NCI-H345 treated with DMSO at 0.1 percent for 48 hours (cell line): ENCODE data around the gene ADCY4.

Experiments used
- DNase-seq: peaks from one replicate; lab custom pipeline; 2025; ENCODE audit not compliant: unreplicated experiment; lab: John Stamatoyannopoulos, UW

ADCY4 gene

DNA sequence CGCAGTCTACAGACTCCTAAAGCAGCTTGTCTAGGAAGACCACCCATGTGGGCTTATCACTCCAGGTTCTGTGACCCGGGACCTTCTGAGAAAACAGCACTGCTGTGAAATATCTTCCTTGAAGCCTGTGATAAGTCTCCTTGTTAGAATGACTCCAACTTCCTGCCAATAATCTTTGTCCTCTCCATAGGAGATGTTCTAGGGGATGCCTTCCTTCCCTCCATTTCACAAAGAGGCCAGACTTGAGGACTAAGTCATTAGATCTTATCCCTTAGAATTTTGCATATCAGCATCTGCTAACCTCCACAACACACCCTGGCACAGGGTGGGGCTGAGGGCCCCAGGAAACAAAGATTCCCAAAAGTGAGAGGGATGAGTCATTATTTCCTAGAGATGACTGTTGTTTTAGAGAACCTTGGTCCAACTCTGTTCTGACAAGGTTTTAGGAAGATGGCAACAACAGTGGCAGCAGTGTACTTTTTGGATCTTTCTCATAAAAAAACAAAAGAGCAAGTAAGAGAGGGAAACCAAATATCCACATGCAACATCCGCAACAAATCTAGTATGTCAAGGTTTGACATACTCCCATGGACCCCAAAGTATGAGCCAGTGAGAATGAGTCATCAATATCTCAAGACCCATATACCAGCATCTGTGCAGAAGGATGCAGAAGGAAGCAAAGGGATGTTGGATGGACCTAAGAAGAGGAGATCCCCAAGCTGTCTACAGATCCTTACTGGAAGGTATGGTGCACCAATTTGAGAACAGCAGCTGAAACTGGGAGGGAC, 17.5 kb downstream of the ADCY4 start:
- no peak for DNase-seq

DNA sequence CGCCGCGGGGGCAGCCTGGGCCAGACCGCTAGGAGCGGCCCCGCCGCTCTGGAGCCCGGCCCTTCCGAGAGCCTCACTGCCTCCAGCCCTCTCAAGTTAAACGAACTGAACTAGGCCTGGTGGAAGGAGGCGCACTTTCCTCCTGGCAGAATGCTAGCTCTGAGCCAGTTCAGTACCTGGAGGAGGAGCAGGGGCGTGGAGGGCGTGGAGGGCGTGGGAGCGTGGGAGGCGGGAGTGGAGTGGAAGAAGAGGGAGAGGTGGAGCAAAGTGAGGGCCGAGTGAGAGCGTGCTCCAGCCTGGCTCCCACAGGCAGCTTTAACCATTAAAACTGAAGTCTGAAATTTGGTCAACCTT, 18.3 kb downstream of the ADCY4 start:
- no peak for DNase-seq

DNA sequence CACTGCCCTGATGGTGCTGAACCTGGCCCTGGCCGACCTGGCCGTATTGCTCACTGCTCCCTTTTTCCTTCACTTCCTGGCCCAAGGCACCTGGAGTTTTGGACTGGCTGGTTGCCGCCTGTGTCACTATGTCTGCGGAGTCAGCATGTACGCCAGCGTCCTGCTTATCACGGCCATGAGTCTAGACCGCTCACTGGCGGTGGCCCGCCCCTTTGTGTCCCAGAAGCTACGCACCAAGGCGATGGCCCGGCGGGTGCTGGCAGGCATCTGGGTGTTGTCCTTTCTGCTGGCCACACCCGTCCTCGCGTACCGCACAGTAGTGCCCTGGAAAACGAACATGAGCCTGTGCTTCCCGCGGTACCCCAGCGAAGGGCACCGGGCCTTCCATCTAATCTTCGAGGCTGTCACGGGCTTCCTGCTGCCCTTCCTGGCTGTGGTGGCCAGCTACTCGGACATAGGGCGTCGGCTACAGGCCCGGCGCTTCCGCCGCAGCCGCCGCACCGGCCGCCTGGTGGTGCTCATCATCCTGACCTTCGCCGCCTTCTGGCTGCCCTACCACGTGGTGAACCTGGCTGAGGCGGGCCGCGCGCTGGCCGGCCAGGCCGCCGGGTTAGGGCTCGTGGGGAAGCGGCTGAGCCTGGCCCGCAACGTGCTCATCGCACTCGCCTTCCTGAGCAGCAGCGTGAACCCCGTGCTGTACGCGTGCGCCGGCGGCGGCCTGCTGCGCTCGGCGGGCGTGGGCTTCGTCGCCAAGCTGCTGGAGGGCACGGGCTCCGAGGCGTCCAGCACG, 18.9 kb downstream of the ADCY4 start:
- DNase-seq = no peak

DNA sequence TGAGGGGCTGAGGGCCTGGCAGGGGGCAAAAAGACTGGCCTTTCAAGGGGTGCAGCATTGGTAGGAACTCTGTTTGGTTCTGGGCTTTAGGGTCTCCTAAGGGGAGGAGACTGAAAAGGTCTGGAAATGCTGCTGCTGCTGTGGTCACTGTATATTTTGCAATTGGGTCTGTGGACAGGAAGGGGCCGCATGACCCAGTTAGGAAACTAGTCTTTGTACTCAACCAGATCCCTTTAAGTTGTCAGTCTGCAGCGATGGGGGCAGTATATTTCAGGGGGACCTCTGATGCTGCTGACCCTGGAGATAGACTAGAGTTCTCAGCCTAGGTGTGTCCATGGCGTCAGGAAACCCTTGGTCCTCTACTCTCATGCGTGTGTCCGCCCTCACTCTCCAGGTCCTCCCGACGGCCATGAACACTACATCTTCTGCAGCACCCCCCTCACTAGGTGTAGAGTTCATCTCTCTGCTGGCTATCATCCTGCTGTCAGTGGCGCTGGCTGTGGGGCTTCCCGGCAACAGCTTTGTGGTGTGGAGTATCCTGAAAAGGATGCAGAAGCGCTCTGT, 19.5 kb downstream of the ADCY4 start:
- no peak for DNase-seq

DNA sequence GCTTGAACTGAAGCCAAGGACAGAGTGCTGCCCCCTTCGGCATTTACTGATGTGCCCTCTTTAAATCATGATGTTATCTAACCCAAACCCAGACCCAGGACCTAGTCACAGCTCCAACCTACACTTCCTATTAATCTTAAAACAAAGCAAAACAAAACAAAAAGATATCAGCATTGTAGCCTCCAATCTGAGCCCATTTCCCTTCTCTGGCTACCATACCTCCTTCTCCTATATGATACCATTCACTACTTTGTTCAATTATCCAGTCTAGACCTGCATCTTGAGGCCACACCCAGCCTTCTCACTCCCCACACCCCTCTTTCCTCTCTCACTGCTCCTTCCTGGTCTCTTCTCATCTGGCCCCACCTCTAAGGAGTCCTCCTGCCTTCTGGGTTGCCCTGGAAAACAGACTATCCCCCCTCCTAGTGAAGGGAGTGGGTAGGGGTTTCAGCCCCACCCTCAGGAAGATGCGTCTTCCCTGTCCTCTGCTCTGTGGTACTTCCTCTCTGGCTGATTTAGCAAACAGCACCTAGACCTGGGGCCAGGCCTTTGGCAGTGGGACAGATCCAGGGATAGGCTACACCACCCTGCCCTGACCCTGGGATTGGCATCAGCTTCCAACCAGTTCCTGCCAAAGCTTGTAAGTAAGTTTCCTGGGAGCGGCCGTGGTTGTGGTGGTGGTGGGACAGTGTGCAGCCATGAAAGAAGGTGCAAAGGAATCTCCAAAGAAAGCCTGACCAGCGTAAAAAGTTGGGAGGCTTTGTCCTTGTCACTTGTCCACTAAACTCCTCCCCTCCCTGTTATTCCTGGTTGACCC, 20.3 kb downstream of the ADCY4 start:
- DNase-seq = no peak

DNA sequence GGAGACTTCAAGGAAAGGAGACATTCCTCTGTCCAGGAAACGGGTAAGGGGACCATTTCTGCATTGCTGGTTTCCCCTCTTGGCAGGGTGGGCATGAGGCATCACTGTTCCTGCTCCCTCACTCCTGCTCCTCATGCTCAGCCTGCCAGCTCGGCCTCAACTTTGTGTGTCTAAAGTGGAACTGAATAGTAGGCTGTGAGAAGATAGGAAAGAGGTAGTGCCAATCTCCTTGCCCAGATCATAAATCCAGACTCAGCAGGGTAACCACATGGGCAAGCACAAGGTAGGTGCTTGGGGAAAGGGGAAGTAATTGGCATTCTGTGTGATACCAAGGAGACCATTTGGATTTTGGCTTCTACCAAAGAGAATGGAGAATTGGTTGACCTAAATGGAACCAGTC, 21.0 kb downstream of the ADCY4 start:
- DNase-seq = no peak

DNA sequence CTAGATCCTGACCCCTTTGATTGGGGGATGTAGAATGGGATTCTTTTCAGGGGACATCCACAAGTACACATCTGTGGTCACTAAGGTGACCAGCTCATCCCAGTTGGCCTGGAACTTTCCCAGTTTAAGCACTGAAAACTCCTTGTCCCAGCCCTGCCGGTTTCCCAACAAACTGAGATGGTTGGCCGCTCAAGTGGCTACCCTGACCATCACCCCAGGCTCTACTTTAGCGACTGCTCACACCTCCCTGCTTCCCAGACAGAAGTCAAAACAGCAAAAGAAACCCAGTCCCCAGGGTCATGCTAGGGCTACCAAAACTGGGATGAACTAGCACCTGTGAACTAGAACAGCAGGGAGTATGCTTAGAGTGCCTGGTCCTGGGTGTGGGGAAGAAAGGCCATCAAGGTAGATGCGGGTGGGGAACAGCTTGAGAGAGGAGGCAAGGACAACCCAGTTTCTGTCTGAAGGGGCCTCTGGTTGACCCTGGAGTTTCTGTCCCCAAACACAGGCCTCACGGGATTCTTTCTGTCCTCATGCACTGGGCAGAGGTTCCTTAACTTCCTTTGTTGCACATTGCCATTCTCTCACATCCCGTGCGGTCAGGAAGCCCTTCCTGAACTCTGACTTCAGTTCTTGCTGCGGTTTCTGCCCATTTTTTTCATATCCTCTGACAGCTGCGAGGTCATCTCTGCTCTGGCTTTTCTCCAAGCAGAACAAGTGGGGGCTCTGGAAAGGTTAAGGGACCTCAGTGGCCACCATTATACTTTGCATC, 21.9 kb downstream of the ADCY4 start:
- no peak for DNase-seq

DNA sequence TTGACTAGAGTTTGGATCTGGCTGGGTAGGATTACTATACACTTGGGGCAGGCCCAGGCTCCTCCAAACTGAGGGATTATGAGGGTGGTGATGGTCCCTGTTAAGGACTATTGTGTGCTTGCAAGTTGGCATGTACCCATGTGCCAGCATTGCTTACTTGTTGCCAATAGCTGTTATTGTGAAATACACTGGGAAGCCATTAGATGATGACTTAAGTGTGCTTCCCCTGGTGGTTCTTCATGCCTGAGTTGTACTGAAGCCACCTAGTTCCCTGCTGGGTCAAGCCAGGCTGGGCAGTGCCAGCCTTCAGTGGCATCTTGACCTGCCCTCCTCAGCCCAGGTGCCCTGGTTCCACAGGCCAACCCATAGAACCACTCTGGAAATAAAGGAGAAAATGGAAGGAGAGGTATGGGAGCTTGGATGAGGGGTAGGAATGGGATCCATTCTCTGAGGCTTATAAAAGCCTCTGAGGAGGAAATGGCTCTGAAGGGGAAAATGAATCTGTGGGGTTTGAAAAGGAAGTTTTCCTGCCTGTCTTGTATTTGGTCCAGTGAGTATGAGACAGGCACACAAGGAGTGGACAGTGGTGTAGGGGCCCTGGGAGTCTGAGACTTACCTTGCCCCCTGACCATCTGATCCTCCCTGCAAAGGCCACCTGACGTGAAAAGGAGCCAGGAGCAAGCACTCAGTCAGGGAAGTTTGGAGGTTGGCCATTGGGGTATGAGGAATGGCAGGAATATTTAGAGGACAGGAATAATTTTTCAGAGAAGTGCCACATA, 22.8 kb downstream of the ADCY4 start:
- no peak for DNase-seq

DNA sequence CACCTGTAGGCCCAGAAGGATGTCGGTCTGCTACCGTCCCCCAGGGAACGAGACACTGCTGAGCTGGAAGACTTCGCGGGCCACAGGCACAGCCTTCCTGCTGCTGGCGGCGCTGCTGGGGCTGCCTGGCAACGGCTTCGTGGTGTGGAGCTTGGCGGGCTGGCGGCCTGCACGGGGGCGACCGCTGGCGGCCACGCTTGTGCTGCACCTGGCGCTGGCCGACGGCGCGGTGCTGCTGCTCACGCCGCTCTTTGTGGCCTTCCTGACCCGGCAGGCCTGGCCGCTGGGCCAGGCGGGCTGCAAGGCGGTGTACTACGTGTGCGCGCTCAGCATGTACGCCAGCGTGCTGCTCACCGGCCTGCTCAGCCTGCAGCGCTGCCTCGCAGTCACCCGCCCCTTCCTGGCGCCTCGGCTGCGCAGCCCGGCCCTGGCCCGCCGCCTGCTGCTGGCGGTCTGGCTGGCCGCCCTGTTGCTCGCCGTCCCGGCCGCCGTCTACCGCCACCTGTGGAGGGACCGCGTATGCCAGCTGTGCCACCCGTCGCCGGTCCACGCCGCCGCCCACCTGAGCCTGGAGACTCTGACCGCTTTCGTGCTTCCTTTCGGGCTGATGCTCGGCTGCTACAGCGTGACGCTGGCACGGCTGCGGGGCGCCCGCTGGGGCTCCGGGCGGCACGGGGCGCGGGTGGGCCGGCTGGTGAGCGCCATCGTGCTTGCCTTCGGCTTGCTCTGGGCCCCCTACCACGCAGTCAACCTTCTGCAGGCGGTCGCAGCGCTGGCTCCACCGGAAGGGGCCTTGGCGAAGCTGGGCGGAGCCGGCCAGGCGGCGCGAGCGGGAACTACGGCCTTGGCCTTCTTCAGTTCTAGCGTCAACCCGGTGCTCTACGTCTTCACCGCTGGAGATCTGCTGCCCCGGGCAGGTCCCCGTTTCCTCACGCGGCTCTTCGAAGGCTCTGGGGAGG, 23.9 kb downstream of the ADCY4 start, which contains the start of gene LTB4R:
LTB4R (plus strand) TSS at position 857 of the 959 bp plus-strand sequence. CDS start 4,150 bp downstream, outside the sequence.
- no peak for DNase-seq

DNA sequence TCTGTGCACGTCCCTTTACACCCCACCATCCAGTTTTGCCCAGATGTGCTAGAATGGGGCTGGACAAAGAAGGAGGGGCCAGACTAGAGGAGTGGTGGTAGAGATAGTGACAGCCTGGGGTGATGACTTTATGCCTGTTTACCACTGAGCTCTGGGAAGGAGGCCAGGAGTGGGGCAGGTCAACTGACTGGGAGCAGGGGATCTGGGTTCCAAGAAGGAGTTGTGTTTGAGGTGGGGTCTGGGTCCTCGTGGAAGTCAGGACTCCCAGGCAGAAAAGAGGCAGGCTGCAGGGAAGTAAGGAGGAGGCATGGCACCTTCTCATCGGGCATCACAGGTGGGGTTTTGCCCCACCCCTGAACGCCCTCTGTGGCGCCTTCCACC, 24.6 kb downstream of the ADCY4 start:
- DNase-seq = no peak

DNA sequence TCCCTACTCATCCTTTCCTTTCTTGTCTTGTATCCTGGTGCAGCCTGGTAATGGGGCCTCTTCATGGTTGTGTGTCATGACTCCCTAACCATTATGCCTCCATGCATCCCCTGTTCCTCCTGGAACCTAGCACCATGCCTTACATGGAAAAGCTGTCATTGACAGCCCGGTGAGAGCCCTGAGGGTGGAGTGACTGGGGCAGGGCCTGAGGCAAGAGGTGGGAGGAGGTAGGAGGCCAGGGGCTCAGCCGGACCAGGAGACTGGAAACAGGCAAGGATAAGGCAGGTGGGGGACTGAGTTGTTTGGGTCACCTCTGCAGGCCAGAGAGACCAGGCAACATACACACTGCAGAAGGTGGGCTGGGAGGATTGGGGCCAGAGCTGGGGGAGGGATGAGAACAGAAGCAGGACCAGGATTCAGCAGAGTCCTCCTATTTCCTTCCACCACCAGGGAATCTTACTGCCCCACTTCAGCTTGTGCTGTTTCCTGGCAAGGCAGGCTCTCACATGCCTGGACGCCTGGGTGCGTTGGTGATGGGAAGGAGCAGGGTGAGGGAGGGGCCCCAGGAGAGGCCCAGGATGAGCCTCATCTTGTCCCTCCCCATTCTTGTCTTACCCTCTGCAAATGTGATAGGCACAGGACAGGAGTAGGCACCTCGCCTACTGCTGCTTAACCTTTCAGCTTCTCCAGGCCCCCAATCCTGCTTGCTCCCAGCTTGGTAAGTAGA, 25.2 kb downstream of the ADCY4 start, which contains the start of gene LTB4R2:
LTB4R2 (plus strand) TSS at position 603 of the 727 bp plus-strand sequence. CDS start 525 bp downstream, outside the sequence.
- no peak for DNase-seq

DNA sequence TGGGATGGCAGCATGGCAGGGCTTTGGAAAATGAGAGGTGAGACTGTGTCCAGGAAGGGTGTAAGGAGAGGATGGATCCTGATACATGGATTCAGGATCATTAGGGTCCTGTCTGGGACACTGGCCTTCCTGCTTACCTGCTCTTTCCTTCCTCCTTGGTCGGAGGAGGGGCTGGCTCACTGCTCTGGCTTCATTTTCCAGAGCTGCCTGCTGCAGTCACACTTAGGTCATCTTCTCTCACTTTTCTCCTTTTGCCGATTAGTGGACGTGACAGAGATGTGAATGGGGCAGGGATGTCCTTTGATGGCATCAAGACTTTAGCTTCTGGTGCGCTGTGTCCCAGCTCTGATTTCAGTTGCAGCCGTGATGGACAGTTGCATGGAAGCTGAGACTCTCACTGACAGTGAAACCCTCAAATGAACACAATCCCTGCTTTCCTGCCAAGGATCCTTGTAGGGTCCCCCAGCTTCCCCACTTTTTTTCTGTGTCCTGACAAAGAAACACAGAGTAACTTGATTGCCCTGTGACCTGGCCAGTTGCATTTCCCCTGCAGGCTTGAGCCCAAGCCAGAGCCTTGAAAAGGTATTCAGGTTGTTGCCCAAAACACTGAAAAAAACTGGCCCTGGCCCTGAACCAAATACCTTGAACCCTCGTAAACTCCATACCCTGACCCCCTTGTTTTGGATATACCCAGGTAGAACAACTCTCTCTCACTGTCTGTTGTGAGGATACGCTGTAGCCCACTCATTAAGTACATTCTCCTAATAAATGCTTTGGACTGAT, 26.3 kb downstream of the ADCY4 start:
- DNase-seq = no peak

DNA sequence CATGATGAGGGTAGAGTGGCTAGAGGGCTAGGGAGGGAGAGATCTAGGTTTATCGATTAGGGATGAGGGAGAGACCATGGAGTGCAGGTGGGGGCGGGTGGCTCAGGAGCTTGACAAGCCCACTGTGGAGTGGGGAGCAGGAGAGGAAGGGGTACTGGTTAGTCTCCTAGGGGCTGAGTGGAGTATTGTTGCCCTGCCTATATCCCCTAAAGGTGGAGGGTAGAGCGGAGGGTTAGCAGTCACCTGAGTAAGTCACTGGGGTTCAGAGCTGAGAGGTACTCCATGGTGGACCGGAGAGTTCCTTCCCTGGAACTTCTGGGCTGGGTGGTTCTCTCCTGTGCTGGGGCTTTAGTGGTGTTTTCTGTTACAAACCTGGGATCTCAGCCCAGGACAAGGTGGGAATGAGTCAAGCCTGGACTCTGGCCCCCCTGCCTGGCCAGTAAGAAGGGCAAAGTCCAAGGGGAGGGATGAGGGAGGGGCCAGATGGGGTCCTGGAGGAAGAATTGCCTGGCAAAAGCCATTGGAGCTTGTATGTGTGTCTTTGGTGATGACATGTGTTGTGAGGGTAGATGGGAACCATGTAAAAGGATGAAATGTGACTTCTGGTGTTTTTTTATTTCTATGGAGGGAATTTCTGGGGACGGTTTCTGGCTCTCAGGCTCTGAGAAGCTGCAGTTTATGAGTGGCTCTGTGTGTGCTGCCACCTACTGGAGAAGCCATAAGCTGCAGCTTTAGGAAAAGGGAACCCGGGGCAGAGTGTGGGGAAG, 27.1 kb downstream of the ADCY4 start, which contains the start of gene CIDEB:
CIDEB (minus strand) TSS at position 403 of the 767 bp plus-strand sequence; CDS start at position 284, 119 bp downstream.
- peak; percentile 21 for DNase-seq

DNA sequence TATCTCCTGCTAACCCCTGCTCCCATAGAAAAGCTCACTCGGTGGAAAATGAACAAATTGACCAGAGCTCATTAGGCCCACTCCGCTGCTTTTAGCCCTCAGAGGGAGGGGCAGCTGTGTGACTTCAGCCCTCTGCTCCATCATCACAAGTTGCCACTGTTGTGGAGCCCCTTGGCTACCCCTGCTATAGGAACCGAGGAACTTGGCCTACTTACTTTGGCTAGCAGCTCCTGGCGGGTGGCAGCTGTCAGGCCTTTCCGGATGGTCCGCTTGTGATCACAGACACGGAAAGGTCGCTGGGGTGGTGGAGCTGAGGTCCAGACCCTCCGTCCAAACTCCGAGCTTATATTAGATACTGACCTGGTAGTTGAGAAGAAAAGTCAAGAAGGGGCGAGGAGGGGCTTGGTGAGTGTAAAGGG, 27.7 kb downstream of the ADCY4 start:
- no peak for DNase-seq

DNA sequence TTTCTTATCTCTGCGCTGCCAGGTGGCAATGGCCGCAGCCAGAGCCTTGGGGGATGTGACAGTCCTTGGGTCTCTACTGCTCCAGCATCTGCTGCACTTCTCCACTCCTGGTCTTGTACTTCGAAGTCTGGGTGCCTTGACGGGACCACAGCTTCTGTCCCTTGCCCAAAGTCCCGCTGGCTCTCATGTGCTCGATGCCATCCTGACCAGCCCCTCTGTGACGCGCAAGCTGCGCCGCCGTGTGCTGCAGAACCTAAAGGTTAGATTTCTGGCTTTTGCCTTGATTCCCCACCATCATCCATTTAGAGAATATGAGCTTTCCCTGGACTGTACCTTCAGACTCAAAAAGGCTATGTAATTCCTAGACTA, 30.9 kb downstream of the ADCY4 start:
- no peak for DNase-seq

DNA sequence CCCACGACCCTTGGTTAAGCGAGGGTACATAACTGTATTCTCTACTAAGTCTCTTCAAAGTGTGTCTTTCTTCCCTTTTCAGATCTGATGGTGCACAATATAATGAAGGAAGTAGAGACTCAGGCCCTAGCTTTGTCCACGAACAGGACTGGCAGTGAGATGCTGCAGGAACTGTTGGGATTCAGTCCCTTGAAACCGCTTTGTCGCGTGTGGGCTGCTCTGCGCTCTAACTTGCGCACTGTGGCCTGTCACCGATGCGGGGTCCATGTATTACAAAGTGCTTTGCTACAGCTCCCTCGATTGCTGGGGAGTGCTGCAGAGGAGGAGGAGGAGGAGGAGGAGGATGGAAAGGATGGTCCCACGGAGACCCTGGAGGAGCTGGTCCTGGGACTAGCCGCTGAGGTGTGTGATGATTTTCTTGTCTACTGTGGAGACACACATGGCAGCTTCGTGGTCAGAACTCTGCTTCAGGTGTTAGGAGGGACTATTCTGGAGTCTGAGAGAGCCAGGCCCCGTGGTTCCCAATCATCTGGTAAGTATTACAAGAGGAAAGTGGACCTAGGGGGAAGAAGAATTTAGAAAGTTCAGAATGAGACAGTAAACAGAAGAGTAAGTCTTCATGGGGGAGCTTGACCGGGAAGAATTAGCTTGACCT, 34.4 kb downstream of the ADCY4 start:
- no peak for DNase-seq
